Measurements from ENCODE around the gene CCSAP.

DNA sequence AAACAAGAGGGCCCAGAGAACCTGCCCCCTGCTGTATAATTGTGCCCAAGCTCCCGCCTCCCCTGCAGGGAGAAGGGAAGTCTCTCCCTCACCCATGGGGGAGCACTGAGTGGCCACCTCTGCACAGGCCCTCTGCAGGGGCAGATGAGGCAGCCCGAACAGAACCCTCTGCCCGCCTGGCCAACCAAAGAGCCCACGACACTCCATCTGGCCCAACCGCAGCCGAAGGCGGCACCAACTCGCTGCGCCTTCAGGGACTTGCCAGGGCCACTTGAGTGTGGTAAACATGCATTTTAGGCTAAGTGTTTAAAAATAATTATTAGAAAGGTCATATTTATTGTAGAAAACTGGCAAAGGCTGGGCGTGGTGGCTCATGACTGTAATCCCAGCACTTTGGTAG lies 34.6 kb upstream of the CCSAP start:
- TF ChIP-seq POLR2AphosphoS5 (IDR thresholded peaks at IDR 0.05; ENCODE audit: low read depth, low read length) (no peak), TAF1 (IDR thresholded peaks at IDR 0.05; ENCODE audit: borderline replicate concordance, low read depth, low read length) (no peak)
